GM19395 (cell line): ENCODE data around the gene HDHD5.

Source experiments
- ATAC-seq: cut with Tn5 transposase; IDR thresholded peaks from one replicate; pipeline ENCODE4 v1.9.1; 2021; ENCODE audit warnings: mild to moderate bottlenecking, moderate library complexity; ENCODE audit not compliant: unreplicated experiment

HDHD5 gene

GRCh38 chr22:17158568-17159503 lies at the start of gene HDHD5:
TSS of gene HDHD5 (minus strand) at chr22:17159277. CDS start at chr22:17159251, 26 bp downstream.
- ATAC-seq = peak; percentile 66

- no peak for ATAC-seq
These were observed 46.4 kb upstream of the HDHD5 start for GRCh38 chr22:17205432-17205831.

GRCh38 chr22:17201285-17201945 lies 42.3 kb upstream of the HDHD5 start:
- ATAC-seq = no peak

GRCh38 chr22:17199003-17199731 lies 40.1 kb upstream of the HDHD5 start:
- no peak for ATAC-seq

- no peak for ATAC-seq
These were observed 39.3 kb upstream of the HDHD5 start for GRCh38 chr22:17198170-17199002.

- no peak for ATAC-seq
These were observed 35.1 kb upstream of the HDHD5 start for GRCh38 chr22:17194213-17194612.

GRCh38 chr22:17192186-17192585 lies 33.1 kb upstream of the HDHD5 start:
- no peak for ATAC-seq

GRCh38 chr22:17191163-17191784 lies 32.2 kb upstream of the HDHD5 start:
- no peak for ATAC-seq

- no peak for ATAC-seq
These were observed 31.6 kb upstream of the HDHD5 start for GRCh38 chr22:17190702-17191101.

- no peak for ATAC-seq
These were observed 17.6 kb upstream of the HDHD5 start for GRCh38 chr22:17176715-17177114.

- ATAC-seq = no peak
These were observed 13.2 kb upstream of the HDHD5 start for GRCh38 chr22:17172029-17172833.

GRCh38 chr22:17171153-17172028 lies 12.3 kb upstream of the HDHD5 start:
- peak; percentile 93 for ATAC-seq

GRCh38 chr22:17167486-17167885 lies 8.4 kb upstream of the HDHD5 start:
- no peak for ATAC-seq

- no peak for ATAC-seq
These were observed 5.4 kb upstream of the HDHD5 start for GRCh38 chr22:17164392-17165024.

- no peak for ATAC-seq
These were observed 3.7 kb upstream of the HDHD5 start for GRCh38 chr22:17162731-17163130.

GRCh38 chr22:17161991-17162390 lies 2.9 kb upstream of the HDHD5 start:
- ATAC-seq = no peak

GRCh38 chr22:17159504-17159951 lies 451 bp upstream of the HDHD5 start:
- peak; percentile 37 for ATAC-seq

- no peak for ATAC-seq
These were observed 905 bp downstream of the HDHD5 start for GRCh38 chr22:17158176-17158567.
